Esophagus squamous epithelium (tissue), 4 donors: ENCODE measurements around the gene TMEM190.

Experiments
- CTCF ChIP-seq, 6 experiments: fragments of 450-650 bp in 4 of 6; fragments of 200-600 bp in 2 of 6; sonication (generic) in 2 of 6; IDR thresholded peaks; one replicate each; pipeline ENCODE4 v1.5.1; 2016 to 2019; ENCODE audit warnings: antibody characterized with exemption in 6 of 6, mild to moderate bottlenecking in 4 of 6, moderate library complexity in 4 of 6
- POLR2A ChIP-seq, 4 donors: fragments of 450-650 bp; IDR thresholded peaks; one replicate each; pipeline ENCODE4 v1.6.1; 2017; ENCODE audit warnings: antibody characterized with exemption in 4 of 4, mild to moderate bottlenecking in 4 of 4, moderate library complexity in 3 of 4

GRCh38 chr19:55387736-55388497 lies 11.3 kb downstream of the TMEM190 start:
- TF ChIP-seq CTCF (IDR thresholded peaks at IDR 0.05) (no peak), POLR2A (IDR thresholded peaks at IDR 0.05) (no peak)
